Keratinocyte (primary cell): ENCODE measurements around the gene PDE6G.

Source experiments
- CTCF ChIP-seq, 3 experiments: IDR thresholded peaks in 1 of 3; conservative IDR thresholded peaks in 1 of 3; optimal IDR thresholded peaks in 1 of 3; 2 replicates in 2 of 3; 3 replicates in 1 of 3; pipeline versions ENCODE3 to v1.5.1; 2011; ENCODE audit warnings: low read length in 3 of 3, mild to moderate bottlenecking in 3 of 3, moderate library complexity in 2 of 3, control low read depth in 1 of 3, inconsistent platforms in 1 of 3; ENCODE audit not compliant: insufficient read depth in 2 of 3; ENCODE audit errors: extremely low read depth in 1 of 3
- EZH2 ChIP-seq: IDR thresholded peaks from one replicate; pipeline ENCODE4 v1.6.1; 2012; ENCODE audit warnings: inconsistent platforms, mild to moderate bottlenecking, low read length, moderate library complexity

GRCh38 chr17:81701288-81702071 is 45.1 kb upstream of the PDE6G start:
- TF ChIP-seq CTCF (optimal IDR thresholded peaks at IDR 0.05 in 1 of 3, IDR thresholded peaks at IDR 0.05 in 1 of 3, conservative IDR thresholded peaks at IDR 0.05 in 1 of 3; ENCODE audit: extremely low read depth in 1 of 3, insufficient read depth in 2 of 3, low read length in 3 of 3) (peak in 1 of 3 experiments; percentile 4), EZH2 (no peak)
